ENCODE results near the gene ROBO3.

ROBO3 gene

DNA sequence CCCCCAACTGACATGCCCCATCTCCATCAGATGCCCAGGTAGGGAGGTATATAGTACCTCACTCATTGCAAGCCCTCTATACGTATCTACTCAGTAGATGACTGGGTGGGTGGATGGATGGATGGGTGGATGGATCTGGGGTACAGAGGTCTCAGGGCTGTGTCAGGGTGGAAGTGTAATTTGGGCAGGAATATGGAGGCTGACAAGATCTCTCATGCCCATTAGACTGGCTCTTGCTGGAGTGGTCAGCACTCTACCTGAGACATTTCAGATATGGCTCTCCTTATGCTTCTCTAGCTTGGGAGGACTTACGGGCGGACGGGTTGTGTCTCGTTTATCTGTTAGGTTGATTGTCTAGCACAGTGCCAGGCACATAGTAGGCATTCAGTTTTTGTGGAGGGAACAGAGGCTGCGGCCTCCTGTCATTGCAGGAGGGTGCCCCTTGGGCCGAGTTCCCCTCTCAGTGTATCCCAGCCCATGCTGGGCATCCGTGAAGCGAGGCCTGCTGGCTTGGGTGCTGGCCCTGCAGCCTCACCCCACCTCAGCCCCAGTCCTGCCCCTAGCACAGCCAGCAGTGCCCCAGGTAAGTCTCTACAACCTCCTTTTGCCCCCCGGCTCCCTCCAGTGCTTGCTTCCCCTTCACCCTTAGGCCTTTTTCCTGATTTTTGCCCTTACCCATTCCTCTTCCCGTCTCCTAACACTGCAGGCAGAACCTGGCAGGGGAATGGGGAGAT, 13.7 kb downstream of the ROBO3 start:
- H3K4me3 ChIP-seq (ENCODE audit: low read depth, low read length), result no peak overlapping the region
- no peak for DNase-seq (ENCODE audit: low read depth, low spot score)
- POLR2A ChIA-PET, result interaction anchor here (0.9 kb wide), 1 partner anchor 56 kb away, joined by 4 read pairs; no protein-coding TSS in a partner anchor
- CTCF ChIA-PET, result interaction anchor here (1.2 to 4.5 kb wide), 4 partner anchors 7 to 19 kb away, joined by 3 to 78 read pairs (median 7); partner anchors contain the start of gene ROBO4
- TF ChIP-seq, protein P1, sequence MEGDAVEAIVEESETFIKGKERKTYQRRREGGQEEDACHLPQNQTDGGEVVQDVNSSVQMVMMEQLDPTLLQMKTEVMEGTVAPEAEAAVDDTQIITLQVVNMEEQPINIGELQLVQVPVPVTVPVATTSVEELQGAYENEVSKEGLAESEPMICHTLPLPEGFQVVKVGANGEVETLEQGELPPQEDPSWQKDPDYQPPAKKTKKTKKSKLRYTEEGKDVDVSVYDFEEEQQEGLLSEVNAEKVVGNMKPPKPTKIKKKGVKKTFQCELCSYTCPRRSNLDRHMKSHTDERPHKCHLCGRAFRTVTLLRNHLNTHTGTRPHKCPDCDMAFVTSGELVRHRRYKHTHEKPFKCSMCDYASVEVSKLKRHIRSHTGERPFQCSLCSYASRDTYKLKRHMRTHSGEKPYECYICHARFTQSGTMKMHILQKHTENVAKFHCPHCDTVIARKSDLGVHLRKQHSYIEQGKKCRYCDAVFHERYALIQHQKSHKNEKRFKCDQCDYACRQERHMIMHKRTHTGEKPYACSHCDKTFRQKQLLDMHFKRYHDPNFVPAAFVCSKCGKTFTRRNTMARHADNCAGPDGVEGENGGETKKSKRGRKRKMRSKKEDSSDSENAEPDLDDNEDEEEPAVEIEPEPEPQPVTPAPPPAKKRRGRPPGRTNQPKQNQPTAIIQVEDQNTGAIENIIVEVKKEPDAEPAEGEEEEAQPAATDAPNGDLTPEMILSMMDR (IDR thresholded peaks at IDR 0.05; ENCODE audit: insufficient read depth, low read length, missing control alignments), result no peak

DNA sequence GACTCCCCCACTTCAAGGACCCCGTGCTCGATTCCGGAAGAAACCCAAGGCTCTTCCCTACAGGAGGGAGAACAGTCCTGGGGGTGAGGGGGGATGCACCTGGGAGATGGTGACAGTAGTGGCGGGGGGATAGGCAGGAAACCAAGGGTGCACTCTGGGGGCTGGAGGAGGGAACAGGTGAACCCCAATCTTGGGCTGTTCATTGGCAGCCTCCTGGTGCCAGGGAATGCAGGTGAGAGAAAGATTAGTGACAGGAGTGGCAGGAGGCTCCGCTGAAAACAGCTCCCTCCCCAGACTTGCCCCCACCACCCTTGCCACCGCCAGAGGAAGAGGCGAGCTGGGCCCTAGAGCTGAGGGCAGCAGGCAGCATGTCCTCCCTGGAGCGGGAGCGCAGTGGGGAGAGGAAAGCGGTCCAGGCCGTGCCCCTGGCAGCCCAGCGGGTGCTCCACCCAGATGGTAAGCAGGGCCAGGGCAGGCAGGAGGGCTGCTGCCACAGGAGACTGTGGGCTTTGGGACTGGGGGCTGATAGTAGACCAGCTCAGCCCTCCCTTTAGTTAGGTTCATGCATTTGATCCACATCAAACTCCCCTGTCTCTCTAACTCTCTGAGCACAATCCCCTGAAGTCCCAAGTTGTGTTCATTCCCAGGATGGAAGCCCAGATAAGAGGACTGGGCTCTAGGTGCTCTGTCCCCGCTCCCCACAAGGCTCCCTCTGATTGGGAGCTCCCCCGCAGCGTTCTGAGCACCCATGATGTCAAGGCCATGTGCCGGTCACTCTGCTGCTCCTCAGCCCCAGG, 14.5 kb downstream of the ROBO3 start:
- DNase-seq (ENCODE audit: low read depth, low spot score), result no peak
- ChIA-PET POLR2A (no interaction called here), CTCF (interaction anchor here (1.2 to 1.6 kb wide), 3 partner anchors 8 to 14 kb away, joined by 3 to 5 read pairs (median 4); partner anchors contain the start of gene ROBO3)
- TF ChIP-seq, protein P1 (IDR thresholded peaks at IDR 0.05; ENCODE audit: insufficient read depth, low read length, missing control alignments), result no peak
- no peak overlapping the region for H3K4me3 ChIP-seq (ENCODE audit: low read depth, low read length)

DNA sequence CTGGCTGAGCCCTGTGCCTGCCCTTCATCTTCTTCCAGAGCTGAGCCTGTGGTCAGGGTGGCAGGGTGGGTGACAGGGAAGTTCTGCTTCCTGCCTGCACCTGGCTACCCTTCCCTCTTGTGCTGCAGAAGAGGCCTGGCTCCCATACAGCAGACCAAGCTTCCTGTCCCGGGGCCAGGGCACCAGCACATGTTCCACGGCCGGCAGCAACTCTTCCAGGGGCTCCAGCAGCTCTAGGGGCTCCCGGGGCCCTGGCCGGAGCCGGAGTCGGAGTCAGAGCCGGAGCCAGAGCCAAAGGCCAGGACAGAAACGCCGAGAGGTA, 15.0 kb downstream of the ROBO3 start:
- H3K4me3 ChIP-seq (ENCODE audit: low read depth, low read length), result no peak overlapping the region
- no peak for DNase-seq (ENCODE audit: low read depth, low spot score)
- ChIA-PET POLR2A (interaction anchor here (1.1 kb wide), 1 partner anchor 17 kb away, joined by 3 read pairs; the partner anchor contains the start of gene ROBO4), CTCF (interaction anchor here (1.2 to 1.6 kb wide), 2 partner anchors 9 to 15 kb away, joined by 3 to 5 read pairs; partner anchors contain the start of gene ROBO3)
- TF ChIP-seq, protein P1 (IDR thresholded peaks at IDR 0.05; ENCODE audit: insufficient read depth, low read length, missing control alignments), result no peak

DNA sequence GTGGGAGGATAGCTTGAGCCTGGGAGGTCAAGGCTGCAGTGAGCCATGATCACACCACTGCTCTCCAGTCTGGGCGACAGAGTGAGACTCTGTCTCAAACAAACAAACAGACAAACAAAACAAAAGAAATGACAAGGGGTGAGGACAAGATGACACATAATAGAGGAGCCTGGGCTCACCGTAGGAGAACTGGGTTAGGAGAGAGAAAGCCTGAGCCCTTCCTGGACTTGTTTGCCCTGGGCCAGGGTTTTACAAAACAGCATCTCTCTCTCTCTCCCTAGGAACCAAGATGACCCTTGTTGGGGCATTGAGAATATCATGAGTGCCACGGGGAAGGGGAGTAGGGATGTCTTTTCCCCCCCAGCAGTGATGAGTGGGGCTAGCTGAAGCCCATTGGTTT, 15.7 kb downstream of the ROBO3 start:
- ChIA-PET POLR2A (interaction anchor here (1.1 kb wide), 1 partner anchor 16 kb away, joined by 3 read pairs; the partner anchor contains the start of gene ROBO4), CTCF (interaction anchor here (1.1 to 1.6 kb wide), 3 partner anchors 10 to 45 kb away, joined by 4 to 5 read pairs (median 5); partner anchors contain the start of gene ROBO3)
- no peak overlapping the region for H3K4me3 ChIP-seq (ENCODE audit: low read depth, low read length)
- TF ChIP-seq, protein P1 (IDR thresholded peaks at IDR 0.05; ENCODE audit: insufficient read depth, low read length, missing control alignments), result no peak
- DNase-seq (ENCODE audit: low read depth, low spot score), result no peak

DNA sequence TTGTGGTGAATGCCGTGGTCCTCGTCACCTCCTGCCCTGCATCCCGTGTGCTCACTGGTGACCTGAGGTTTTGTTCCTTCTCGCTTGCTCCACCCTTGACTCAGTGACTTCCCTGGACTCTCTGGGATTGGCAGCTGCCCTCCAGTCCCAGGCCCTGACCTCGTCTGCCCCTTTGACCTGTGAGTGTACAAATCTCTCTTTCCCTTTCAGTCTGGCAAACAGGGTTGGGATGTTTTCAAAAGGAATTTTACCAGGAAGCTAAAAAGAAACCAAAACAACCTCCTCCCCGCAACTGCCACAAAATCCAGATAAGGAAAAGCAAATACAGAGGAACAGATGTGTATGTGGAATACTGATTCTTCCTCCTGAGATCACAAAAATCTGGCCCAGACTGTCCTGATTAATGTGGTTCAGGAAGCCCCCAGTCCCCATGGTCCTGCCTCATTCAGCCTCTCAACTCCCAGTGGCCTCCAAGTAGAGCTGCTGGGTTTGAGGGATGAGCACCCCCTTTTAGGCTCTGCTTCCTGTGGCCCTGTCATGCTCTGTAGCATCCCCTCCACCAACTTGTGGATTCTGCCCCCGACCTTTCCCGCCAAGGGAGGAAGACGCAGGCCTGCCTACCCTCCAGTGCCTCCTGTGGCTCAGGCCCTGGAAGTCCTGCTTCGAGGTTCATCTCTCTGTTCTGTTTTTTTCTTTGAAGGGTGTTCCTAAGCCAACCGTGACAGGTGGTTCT, 17.3 kb downstream of the ROBO3 start:
- no peak overlapping the region for H3K4me3 ChIP-seq (ENCODE audit: low read depth, low read length)
- no peak for DNase-seq (ENCODE audit: low read depth, low spot score)
- CTCF ChIA-PET, result interaction anchor here (0.7 to 2.4 kb wide), 9 partner anchors 8 to 46 kb away, joined by 3 to 12 read pairs (median 5); partner anchors contain the start of genes ROBO3 and ROBO4
- POLR2A ChIA-PET, result no interaction called here
- TF ChIP-seq, protein P1 (IDR thresholded peaks at IDR 0.05; ENCODE audit: insufficient read depth, low read length, missing control alignments), result no peak

Measured in AG04449 (cell line).